A549 (cell line): ENCODE results near the gene IZUMO1R. TPM values are rescaled to one million over a fixed set of nuclear protein-coding genes. Genes with fewer than 3 reads are reported as not detected.

Experiments used
- ATAC-seq, 2 experiments: fragments of 200-7000 bp in 1 of 2; fragments of >200 bp in 1 of 2; cut with Nextera tagmentation in 1 of 2; cut with Tn5 transposase in 1 of 2; 3 replicates each; pipeline versions ENCODE4 v1.8.0 to v1.9.1; 2018 to 2020; ENCODE audit warnings: mild to moderate bottlenecking in 1 of 2, moderate library complexity in 1 of 2
- CTCF ChIA-PET: fragments of 300-600 bp; sonication (Branson Sonifier 250); formaldehyde crosslinking; extraction: SDS; loops from one replicate; lab custom pipeline; 2021; ENCODE audit warnings: antibody characterized with exemption, inconsistent platforms; lab: Yijun Ruan, JAX
- POLR2A ChIA-PET: fragments of 350-600 bp; formaldehyde crosslinking; extraction: SDS; loops from one replicate; lab custom pipeline; 2021; ENCODE audit warnings: antibody characterized with exemption, inconsistent platforms; lab: Yijun Ruan, JAX
- DNase-seq, 2 experiments: peaks; one replicate each; pipeline versions ENCODE4 v3.0.0 to v3.0.0-alpha.2; 2011 to 2016; ENCODE audit warnings: low read depth in 1 of 2, low spot score in 1 of 2
- FAIRE-seq: peaks from 2 replicates; lab custom pipeline; 2011; peaks lifted over from hg19 to GRCh38; lab: Jason Lieb, UNC
- H3K27ac ChIP-seq, 2 experiments: fragments of >200 bp; sonication (Bioruptor Twin); formaldehyde crosslinking; 3 replicates each; pipeline ENCODE4 v1.5.1; 2016 to 2017
- H3K4me1 ChIP-seq: fragments of >200 bp; sonication (Bioruptor Twin); formaldehyde crosslinking; 3 replicates; pipeline ENCODE4 v1.6.1; 2016
- H3K4me2 ChIP-seq: fragments of >200 bp; sonication (Bioruptor Twin); formaldehyde crosslinking; 3 replicates; pipeline ENCODE4 v1.6.1; 2016
- H3K4me3 ChIP-seq: fragments of >200 bp; sonication (Bioruptor Twin); formaldehyde crosslinking; 3 replicates; pipeline ENCODE4 v1.5.1; 2016
- H3K9me3 ChIP-seq: fragments of >200 bp; sonication (Bioruptor Twin); formaldehyde crosslinking; 3 replicates; pipeline ENCODE4 v1.6.1; 2016
- ATOH8 ChIP-seq: fragments of 250-450 bp; sonication (Bioruptor Pico); IDR thresholded peaks from 2 replicates; pipeline ENCODE4 v1.5.0; 2020; ENCODE audit warnings: low read depth, mild to moderate bottlenecking, moderate library complexity
- BCL3 ChIP-seq: fragments of >200 bp; sonication (Bioruptor Twin); formaldehyde crosslinking; IDR thresholded peaks from 3 replicates; pipeline ENCODE4 v1.6.1; 2016
- EHMT2 ChIP-seq: fragments of 200-600 bp; sonication (generic); IDR thresholded peaks from 2 replicates; pipeline ENCODE4 v1.6.1; 2016; ENCODE audit warnings: antibody characterized with exemption, low read depth, mild to moderate bottlenecking, moderate library complexity
- ESRRA ChIP-seq: fragments of 150-350 bp; IDR thresholded peaks from 2 replicates; pipeline ENCODE4 v1.6.1; 2014; ENCODE audit warnings: mild to moderate bottlenecking, low read length, borderline replicate concordance
- FOSB ChIP-seq: fragments of 250-450 bp; sonication (Bioruptor Pico); IDR thresholded peaks from 2 replicates; pipeline ENCODE4 v1.5.0; 2020; ENCODE audit warnings: mild to moderate bottlenecking, moderate library complexity
- FOXS1 ChIP-seq: fragments of 250-450 bp; sonication (Bioruptor Pico); IDR thresholded peaks from 2 replicates; pipeline ENCODE4 v1.5.0; 2020; ENCODE audit warnings: mild to moderate bottlenecking, moderate library complexity
- HES2 ChIP-seq: fragments of >200 bp; sonication (Bioruptor Twin); formaldehyde crosslinking; IDR thresholded peaks from 2 replicates; pipeline ENCODE4 v1.6.1; 2016
- HMGXB4 ChIP-seq: fragments of 250-450 bp; sonication (Bioruptor Pico); IDR thresholded peaks from 2 replicates; pipeline ENCODE4 v1.5.0; 2021; ENCODE audit warnings: mild to moderate bottlenecking, moderate library complexity, borderline replicate concordance
- HOXA7 ChIP-seq: fragments of 250-450 bp; sonication (Bioruptor Pico); IDR thresholded peaks from 2 replicates; pipeline ENCODE4 v1.5.0; 2020; ENCODE audit warnings: mild to moderate bottlenecking, moderate library complexity
- HOXB13 ChIP-seq: fragments of 250-450 bp; sonication (Bioruptor Pico); IDR thresholded peaks from 2 replicates; pipeline ENCODE4 v1.5.0; 2020; ENCODE audit warnings: low read depth, mild to moderate bottlenecking, moderate library complexity
- MAFK ChIP-seq: fragments of 450-650 bp; IDR thresholded peaks from 2 replicates; pipeline ENCODE4 v1.6.1; 2014; ENCODE audit not compliant: partially characterized antibody
- MYC ChIP-seq: IDR thresholded peaks from 2 replicates; pipeline ENCODE4 v1.6.1; 2012; ENCODE audit warnings: mild to moderate bottlenecking, inconsistent platforms, low read length, improper control_type of control experiment, borderline replicate concordance
- POLR2A ChIP-seq: IDR thresholded peaks from 2 replicates; pipeline ENCODE4 v1.6.1; 2012; ENCODE audit warnings: mild to moderate bottlenecking, low read length
- POLR2AphosphoS2 ChIP-seq: conservative IDR thresholded peaks from 2 replicates; pipeline ENCODE4 v1.6.1; 2012; ENCODE audit warnings: low read length, improper control_type of control experiment, inconsistent platforms
- RCOR1 ChIP-seq: fragments of 150-350 bp; IDR thresholded peaks from 2 replicates; pipeline ENCODE4 v1.6.1; 2014; ENCODE audit warnings: antibody characterized with exemption, low read length, low read depth
- RFX5 ChIP-seq: fragments of 450-650 bp; IDR thresholded peaks from 2 replicates; pipeline ENCODE4 v1.7.1; 2014; ENCODE audit warnings: antibody characterized with exemption, mild to moderate bottlenecking, moderate library complexity
- TFCP2L1 ChIP-seq: fragments of 250-450 bp; sonication (Bioruptor Pico); IDR thresholded peaks from 2 replicates; pipeline ENCODE4 v1.5.0; 2021; ENCODE audit warnings: mild to moderate bottlenecking
- ZC3H11A ChIP-seq: fragments of 450-650 bp; IDR thresholded peaks from 2 replicates; pipeline ENCODE4 v1.6.1; 2014; ENCODE audit warnings: antibody characterized with exemption, mild to moderate bottlenecking
- ZNF302 ChIP-seq: fragments of 250-450 bp; sonication (Bioruptor Pico); IDR thresholded peaks from 2 replicates; pipeline ENCODE4 v1.9.0; 2021; ENCODE audit warnings: inconsistent platforms, mild to moderate bottlenecking, moderate library complexity
- WGBS: methylation state at CpG from one replicate; pipeline ENCODE4 v1.1.6; 2017; ENCODE audit errors: missing lambda C conversion rate; 5-methylcytosine and 5-hydroxymethylcytosine counted together
- polyA minus RNA-seq: library from RNA; depleted of rRNA, polyadenylated mRNA; stranded (reverse); fragments of >200 nt; gene quantifications from 2 replicates; pipeline ENCODE4 v1.2.3, GENCODE V29; 2011; rRNA and poly(A)+ RNA removed
- polyA plus RNA-seq, 4 experiments: library from polyadenylated mRNA; depleted of rRNA in 3 of 4; stranded (reverse); fragments of >200 nt; fragmentation: RNase III in 1 of 4; extraction: RNeasy Plus Mini Kit Qiagen cat#74134 plus additional on column Dnase treatment in 1 of 4; gene quantifications; 2 replicates in 3 of 4; 3 replicates in 1 of 4; pipeline ENCODE4 v1.2.3, GENCODE V29; 2011 to 2017

Gene IZUMO1R
- polyA plus RNA-seq (2011; rRNA removed) = not detected in 2 replicates
- polyA plus RNA-seq (2012; cell fraction: cytosol; rRNA removed) = not detected in 2 replicates
- polyA plus RNA-seq (2012; cell fraction: nucleus; rRNA removed) = 0.18 TPM in 1 of 2 replicates, not detected in the other
- polyA plus RNA-seq (2017; fragmentation: RNase III; extraction: RNeasy Plus Mini Kit Qiagen cat#74134 plus additional on column Dnase treatment) = not detected in 3 replicates
- polyA minus RNA-seq = not detected in 2 replicates

GRCh38 chr11:94303966-94304958, at the start of gene IZUMO1R:
TSS of gene IZUMO1R (plus strand) at chr11:94304580. CDS start at chr11:94305637, 1,057 bp downstream.
- no peak within 1 kb of the TSS for H3K4me2 ChIP-seq

GRCh38 chr11:94271885-94272372, 32.5 kb upstream of the IZUMO1R start:
- no peak for ATAC-seq
- CTCF ChIA-PET = no interaction called here
- TF ChIP-seq FOXS1 (CRISPR knock-in tag) (no peak), POLR2A (no peak), HOXA7 (CRISPR knock-in tag) (no peak), RFX5 (no peak), TFCP2L1 (CRISPR knock-in tag) (no peak), MYC (no peak), BCL3 (no peak)
- Histone ChIP-seq H3K9me3 (no peaks in the 10 kb centered on the region), H3K4me2 (no peak overlapping the region), H3K4me1 (no peaks in the 10 kb centered on the region), H3K27ac (no peak overlapping the region), H3K4me3 (no peak overlapping the region)
- FAIRE-seq = no peak
- POLR2A ChIA-PET = no interaction called here
- DNase-seq = no peak
- WGBS = 20% methylated on average over 4 of the region's 4 CpGs

More at GRCh38 chr11:94303966-94304958, at the start of gene IZUMO1R:
- CTCF ChIA-PET = no interaction called here
- peaks cover 12% of the 10 kb centered on the region; the same call in 2 of the 3 replicates for H3K4me1 ChIP-seq
- WGBS = 38% methylated on average over 11 of the region's 13 CpGs
- TF ChIP-seq ZC3H11A (no peak), MAFK (no peak), HOXB13 (no peak), HMGXB4 (CRISPR knock-in tag) (no peak), ATOH8 (CRISPR knock-in tag) (no peak), ESRRA (no peak), EHMT2 (no peak), HES2 (no peak), ZNF302 (CRISPR knock-in tag) (no peak), FOSB (CRISPR knock-in tag) (no peak), POLR2AphosphoS2 (no peak), RCOR1 (no peak)
- TF ChIP-seq, all 56 proteins: peak for 0
- Histone ChIP-seq H3K27ac (no peak within 1 kb of the TSS), H3K4me3 (no peak within 1 kb of the TSS), H3K9me3 (no peaks in the 10 kb centered on the region)
- FAIRE-seq = no peak
- POLR2A ChIA-PET = no interaction called here
- ATAC-seq = no peak
- DNase-seq = no peak
